T-helper 2 cell treated with Interferon-gamma antibody and Interleukin-4, amounts not matched to agents 5 μg/mL and 100 μg/mL, for 36 hours (primary cell): ENCODE results near the gene EEF2K.

Experiments used
- DNase-seq: peaks from one replicate; pipeline ENCODE4 v3.0.0; 2021; ENCODE audit warnings: low spot score
- H3K27ac Mint-ChIP-seq: one replicate; pipeline ENCODE4 v1.8.0; 2021; ENCODE audit warnings: mild to moderate bottlenecking, mixed read lengths
- H3K27me3 Mint-ChIP-seq: one replicate; pipeline ENCODE4 v1.8.0; 2021; ENCODE audit warnings: low read depth, mixed read lengths
- H3K36me3 Mint-ChIP-seq: one replicate; pipeline ENCODE4 v1.8.0; 2021; ENCODE audit warnings: low read depth, mixed read lengths
- H3K4me1 Mint-ChIP-seq: one replicate; pipeline ENCODE4 v1.8.0; 2021; ENCODE audit warnings: low read depth, mixed read lengths
- H3K4me3 Mint-ChIP-seq: one replicate; pipeline ENCODE4 v1.8.0; 2022; ENCODE audit warnings: mild to moderate bottlenecking, moderate library complexity, mixed read lengths
- H3K9me3 Mint-ChIP-seq: one replicate; pipeline ENCODE4 v1.8.0; 2021; ENCODE audit warnings: mixed read lengths

EEF2K gene

DNA sequence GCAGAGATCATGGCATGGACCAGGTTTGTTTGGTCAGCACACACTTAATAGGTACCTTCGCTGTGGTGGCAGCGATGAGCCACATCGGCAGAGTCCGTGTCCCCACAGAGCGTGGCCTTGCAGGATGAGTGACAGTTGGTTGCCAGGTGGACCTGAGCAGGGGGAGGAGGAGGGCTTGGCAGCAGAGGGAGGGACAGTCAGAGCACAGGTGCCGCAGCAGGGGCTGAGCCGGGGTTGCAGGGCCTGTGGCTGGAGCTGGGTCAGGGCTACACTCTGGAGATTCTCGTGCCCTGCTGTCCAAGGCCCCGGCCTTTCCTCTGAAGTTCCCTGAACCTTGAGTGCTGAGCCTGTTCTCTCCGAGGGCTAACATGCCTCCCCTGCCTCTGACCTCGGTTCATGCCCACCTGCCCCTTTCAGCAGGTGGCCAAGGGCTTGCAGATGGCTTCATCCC lies 116.0 kb downstream of the EEF2K start:
- Mint-ChIP-seq H3K9me3 (no peaks in the 10 kb centered on the region), H3K4me1 (peaks cover 8% of the 10 kb centered on the region), H3K27me3 (no peaks in the 10 kb centered on the region), H3K27ac (no peak overlapping the region), H3K36me3 (peaks cover 31% of the 10 kb centered on the region), H3K4me3 (no peak overlapping the region)
- DNase-seq: no peak

DNA sequence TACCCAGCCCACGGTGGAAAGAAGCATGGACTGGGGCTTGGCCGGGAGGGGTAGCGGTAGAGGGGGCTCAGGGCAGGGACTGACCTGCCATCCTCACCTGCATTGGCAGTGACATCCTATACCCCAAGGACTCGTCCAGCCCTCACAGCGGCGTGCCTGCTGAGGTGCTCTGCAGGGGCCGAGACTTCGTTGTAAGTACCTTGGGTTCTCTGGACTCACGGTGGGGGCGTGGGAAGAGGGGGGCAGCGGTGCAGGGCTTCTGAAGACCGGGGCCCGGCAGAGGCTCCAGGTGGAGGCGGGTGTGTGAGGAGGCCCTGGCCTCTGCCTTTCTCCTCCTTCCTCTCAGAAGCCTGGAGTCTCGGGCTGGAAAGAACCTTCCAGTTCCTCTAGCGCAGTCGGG lies 116.7 kb downstream of the EEF2K start:
- peaks cover 28% of the 10 kb centered on the region for H3K36me3 Mint-ChIP-seq
- DNase-seq: no peak
- H3K4me1 Mint-ChIP-seq: peaks cover 8% of the 10 kb centered on the region
- H3K27me3 Mint-ChIP-seq: no peaks in the 10 kb centered on the region
- H3K27ac Mint-ChIP-seq: no peak overlapping the region
- H3K4me3 Mint-ChIP-seq: no peak overlapping the region
- no peaks in the 10 kb centered on the region for H3K9me3 Mint-ChIP-seq

DNA sequence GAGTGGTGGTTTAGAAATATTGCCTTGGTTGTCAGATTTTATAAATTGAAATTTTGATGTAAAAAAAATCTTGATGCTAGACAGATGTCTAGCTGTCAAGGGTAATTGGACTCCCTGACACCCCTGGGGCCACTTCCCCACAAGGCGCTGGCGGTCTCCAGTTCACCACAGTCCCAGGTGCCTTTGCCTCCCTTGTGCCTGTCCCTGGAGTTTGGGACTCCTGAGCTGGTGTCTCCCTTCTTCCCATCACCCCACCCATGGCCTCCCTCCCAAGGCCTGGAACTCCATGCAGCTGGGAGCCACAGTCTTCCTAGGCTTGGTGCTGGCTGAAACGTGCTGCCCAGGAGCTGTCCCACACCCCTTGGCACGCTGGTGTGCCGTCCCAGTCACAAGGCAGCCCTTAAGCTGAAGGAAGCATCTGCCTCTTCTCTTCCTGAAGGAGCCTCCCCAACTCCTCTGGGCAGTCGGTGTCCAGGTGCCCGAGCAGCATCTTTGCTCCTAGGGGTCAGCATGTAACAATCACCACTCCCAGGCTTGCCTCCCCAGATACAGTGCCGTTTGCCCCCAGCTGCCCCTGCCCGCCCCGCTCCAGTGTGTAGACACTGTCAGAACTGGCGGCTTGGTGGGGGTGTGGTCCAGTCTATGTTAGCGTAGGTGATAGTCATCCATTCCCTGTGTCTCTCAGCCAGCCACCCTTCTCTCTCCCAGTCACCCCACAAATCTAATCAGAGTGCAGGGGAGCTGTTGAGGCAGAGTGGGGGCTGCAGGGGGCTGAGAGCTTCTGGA lies 117.3 kb downstream of the EEF2K start:
- Mint-ChIP-seq H3K4me3 (no peak overlapping the region), H3K9me3 (no peaks in the 10 kb centered on the region), H3K27me3 (no peaks in the 10 kb centered on the region), H3K36me3 (peaks cover 30% of the 10 kb centered on the region), H3K27ac (no peak overlapping the region), H3K4me1 (peaks cover 8% of the 10 kb centered on the region)
- no peak for DNase-seq

DNA sequence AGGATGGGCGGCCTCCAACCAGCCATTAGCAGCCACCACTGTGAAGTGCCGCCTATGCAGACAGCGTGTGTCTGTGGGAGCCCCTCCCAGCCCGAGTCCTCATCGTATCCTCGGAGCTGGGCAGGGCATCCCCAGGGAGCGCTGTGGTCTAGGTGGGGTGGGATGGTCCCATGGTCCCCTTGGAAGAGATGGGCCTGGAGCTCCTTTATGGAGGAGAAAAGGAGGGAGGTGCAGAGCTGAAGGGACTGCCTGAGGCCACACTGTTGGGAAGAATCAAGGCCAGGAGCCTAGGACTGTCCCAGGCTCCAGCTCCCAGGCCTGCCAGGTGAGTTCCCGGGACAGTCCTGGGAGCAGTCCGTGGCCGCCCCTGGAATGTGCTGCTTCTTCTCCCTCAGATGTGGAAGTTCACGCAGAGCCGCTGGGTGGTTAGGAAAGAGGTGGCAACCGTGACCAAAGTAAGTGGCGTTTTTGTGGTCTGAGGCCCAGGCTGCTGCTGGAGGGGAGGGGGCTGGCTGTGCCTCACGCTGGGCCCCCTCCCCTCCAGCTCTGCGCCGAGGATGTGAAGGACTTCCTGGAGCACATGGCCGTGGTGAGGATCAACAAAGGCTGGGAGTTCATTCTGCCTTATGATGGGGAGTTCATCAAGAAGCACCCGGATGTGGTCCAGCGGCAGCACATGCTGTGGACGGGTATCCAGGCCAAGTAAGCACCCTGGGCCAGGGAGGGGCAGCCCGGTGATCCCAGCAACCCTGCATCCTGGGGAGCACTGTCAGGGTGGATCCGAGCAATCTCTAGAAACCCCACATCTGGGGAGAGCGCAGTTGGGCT lies 118.1 kb downstream of the EEF2K start:
- H3K36me3 Mint-ChIP-seq: peaks cover 31% of the 10 kb centered on the region
- no peaks in the 10 kb centered on the region for H3K9me3 Mint-ChIP-seq
- no peak overlapping the region for H3K4me3 Mint-ChIP-seq
- H3K4me1 Mint-ChIP-seq: peaks cover 8% of the 10 kb centered on the region
- DNase-seq: no peak
- H3K27me3 Mint-ChIP-seq: no peaks in the 10 kb centered on the region
- H3K27ac Mint-ChIP-seq: no peak overlapping the region

DNA sequence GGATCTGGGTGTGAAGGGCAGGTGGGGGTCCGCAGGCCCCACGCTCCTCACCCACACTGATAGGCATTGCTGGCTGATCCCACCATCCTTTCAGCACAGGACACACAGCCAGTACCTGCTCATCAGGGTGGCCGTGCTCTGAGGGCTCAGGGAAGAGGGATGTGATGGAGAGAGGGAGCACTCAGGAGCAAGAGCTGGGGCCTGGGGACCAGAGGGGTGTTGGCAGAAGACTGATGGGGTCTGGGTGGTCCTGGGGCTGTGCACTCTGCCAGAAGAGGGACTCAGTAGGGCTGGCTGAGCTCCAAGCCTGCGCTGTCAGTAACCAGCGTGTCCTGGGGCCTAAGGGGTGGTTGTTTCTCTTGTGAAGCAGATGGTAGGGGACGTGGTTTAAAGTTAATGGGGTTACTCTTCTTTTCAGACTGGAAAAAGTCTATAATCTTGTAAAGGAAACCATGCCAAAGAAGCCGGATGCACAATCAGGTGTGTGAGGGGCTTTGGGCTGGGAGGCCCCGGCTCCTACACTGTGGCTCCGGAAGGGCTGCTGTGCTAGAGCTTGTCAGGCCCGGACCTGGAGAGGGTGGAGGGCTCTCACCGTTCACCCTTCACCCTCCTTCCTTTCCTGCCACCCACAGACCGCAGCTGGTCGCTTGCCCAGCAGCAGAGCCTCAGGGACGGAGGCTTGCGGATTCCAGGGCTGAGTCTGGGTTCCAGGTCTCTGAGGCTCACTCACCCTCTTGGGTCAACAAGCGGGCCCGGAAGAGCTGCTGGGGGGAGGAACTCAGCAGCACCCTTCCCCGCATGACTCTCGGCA lies 118.9 kb downstream of the EEF2K start:
- H3K4me3 Mint-ChIP-seq: no peak overlapping the region
- peaks cover 8% of the 10 kb centered on the region for H3K4me1 Mint-ChIP-seq
- no peaks in the 10 kb centered on the region for H3K27me3 Mint-ChIP-seq
- DNase-seq: no peak
- H3K9me3 Mint-ChIP-seq: no peaks in the 10 kb centered on the region
- peaks cover 30% of the 10 kb centered on the region for H3K36me3 Mint-ChIP-seq
- H3K27ac Mint-ChIP-seq: no peak overlapping the region

DNA sequence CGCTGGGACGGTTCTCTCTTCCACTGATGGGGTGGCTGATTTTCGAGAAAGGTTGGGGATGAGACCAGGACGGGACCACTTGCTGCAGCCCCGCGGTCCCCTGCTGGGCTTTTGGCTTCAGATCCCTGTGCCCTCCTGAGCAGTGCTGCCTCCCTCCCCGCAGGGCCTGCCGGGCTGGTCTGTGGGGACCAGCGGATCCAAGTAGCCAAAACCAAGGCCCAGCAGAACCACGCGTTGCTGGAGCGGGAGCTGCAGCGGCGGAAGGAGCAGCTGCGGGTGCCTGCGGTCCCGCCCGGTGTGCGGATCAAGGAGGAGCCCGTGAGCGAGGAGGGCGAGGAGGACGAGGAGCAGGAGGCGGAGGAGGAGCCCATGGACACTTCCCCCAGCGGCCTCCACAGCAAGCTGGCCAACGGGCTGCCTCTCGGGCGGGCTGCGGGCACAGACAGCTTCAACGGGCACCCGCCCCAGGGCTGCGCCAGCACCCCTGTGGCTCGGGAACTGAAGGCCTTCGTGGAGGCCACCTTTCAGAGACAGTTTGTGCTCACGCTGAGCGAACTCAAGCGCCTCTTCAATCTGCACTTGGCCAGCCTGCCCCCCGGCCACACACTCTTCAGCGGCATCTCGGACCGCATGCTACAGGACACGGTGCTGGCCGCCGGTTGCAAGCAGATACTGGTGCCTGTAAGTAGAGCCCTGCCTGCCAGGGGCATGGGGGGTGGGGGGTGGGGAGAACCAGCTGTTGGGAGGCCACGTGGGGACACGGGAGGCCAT lies 119.7 kb downstream of the EEF2K start:
- Mint-ChIP-seq H3K27ac (no peak overlapping the region), H3K36me3 (peaks cover 32% of the 10 kb centered on the region), H3K4me3 (no peak overlapping the region), H3K27me3 (no peaks in the 10 kb centered on the region), H3K4me1 (peaks cover 6% of the 10 kb centered on the region), H3K9me3 (no peaks in the 10 kb centered on the region)
- DNase-seq: no peak

DNA sequence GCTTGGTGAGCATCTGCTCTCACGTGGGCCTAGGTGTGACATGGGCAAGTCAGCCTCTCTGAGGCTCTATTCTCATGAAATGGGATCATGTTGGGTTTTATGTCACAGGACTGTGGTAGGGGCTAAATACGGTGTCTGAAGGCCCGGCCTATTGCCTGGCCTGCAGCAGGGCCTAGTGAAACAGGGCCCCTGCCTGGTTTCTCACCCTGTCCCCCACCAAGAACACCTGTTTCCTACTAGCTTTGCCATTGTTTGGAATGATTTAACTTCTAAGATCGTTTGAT lies 120.2 kb downstream of the EEF2K start:
- Mint-ChIP-seq H3K27ac (no peak overlapping the region), H3K27me3 (no peaks in the 10 kb centered on the region), H3K9me3 (no peaks in the 10 kb centered on the region), H3K4me1 (peaks cover 3% of the 10 kb centered on the region), H3K4me3 (no peak overlapping the region), H3K36me3 (peaks cover 28% of the 10 kb centered on the region)
- no peak for DNase-seq

DNA sequence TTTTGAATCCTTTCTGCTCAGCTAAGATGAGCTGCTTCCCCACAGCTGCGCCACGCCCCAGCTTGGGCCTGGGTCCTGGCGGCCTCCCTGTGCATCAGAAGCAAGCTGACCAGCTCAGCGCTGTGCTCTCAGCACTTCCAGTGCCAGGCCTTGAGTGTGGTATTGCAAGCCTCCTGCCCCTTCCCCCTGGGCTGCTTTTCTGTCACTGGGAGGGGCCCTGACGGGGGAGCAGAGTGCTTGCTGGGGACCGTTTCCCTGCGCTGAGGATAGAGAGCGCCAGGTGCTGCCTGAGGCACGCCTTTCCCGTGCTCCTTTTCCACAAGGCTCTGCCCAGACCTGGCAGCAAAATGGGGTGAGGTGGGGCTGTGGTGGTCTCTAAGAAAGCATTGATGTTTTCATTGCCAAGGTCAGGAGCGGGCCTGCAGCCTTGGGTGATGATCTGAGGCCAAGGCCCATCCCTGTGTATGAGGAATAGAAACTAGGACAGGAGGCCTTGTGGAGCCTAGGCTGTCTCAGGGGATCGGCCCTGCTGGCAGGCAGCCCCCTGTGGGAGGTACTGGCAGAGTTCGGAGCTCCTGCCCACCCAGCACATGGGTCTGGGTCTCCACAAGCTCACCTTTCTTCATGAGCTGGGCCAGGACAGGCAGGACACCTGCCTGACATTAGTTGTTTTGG lies 120.8 kb downstream of the EEF2K start:
- Mint-ChIP-seq H3K4me3 (no peak overlapping the region), H3K9me3 (no peaks in the 10 kb centered on the region), H3K27ac (no peak overlapping the region), H3K27me3 (no peaks in the 10 kb centered on the region), H3K4me1 (peaks cover 2% of the 10 kb centered on the region), H3K36me3 (peaks cover 33% of the 10 kb centered on the region)
- no peak for DNase-seq

DNA sequence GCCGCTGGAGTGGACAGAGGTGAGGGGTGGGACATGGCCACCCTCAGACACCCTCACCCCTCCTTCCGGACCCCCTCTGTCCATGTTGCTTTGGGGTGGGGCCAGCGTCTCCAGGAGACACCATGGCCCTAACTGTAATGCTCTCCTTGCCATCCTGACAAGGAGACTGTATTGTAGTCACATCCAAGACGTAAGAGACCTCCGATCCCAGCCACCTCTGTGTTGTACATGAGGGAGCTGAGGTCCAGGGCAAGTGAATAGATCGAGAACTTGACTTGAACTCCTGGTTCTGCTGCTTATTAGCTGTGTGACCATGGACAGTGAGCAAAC lies 121.3 kb downstream of the EEF2K start:
- no peak overlapping the region for H3K4me3 Mint-ChIP-seq

DNA sequence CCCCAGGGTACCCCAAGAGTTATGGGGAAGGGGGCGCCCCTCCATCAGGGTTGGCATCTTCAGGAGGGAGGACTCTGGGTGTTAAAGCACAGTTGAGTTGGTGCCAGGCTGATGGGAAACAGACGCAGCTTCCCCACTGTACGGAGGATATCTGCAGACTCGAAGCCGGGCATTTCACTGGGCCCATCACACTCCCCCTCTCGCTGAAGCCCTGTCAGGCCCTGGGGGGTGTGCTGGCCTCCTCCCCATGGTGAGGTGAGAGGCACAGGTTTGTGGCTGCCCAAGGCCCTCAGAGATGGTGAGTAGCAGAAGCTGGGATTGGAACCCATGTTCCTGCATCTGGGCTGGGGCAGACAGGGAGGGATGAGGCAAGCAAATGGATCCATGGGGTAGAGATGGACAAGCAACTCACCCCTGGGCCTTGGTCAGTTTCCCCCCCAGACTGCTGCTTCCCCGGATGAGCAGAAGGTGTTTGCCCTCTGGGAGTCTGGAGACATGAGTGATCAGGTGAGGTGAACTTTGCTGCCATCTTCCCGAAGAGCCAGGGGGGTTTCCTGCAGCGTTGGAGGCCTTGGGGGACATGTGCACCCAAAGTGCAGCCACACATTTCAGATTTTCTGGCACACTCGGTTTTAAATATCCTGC lies 122.1 kb downstream of the EEF2K start:
- Mint-ChIP-seq H3K4me3 (no peak overlapping the region), H3K9me3 (no peaks in the 10 kb centered on the region), H3K36me3 (peaks cover 40% of the 10 kb centered on the region), H3K27ac (no peak overlapping the region), H3K27me3 (no peaks in the 10 kb centered on the region), H3K4me1 (peaks cover 2% of the 10 kb centered on the region)
- DNase-seq: no peak

More for the DNA sequence above, 121.3 kb downstream of the EEF2K start:
- no peaks in the 10 kb centered on the region for H3K9me3 Mint-ChIP-seq
- peaks cover 37% of the 10 kb centered on the region for H3K36me3 Mint-ChIP-seq
- no peaks in the 10 kb centered on the region for H3K27me3 Mint-ChIP-seq
- DNase-seq: no peak
- H3K4me1 Mint-ChIP-seq: peaks cover 2% of the 10 kb centered on the region
- H3K27ac Mint-ChIP-seq: no peak overlapping the region

DNA sequence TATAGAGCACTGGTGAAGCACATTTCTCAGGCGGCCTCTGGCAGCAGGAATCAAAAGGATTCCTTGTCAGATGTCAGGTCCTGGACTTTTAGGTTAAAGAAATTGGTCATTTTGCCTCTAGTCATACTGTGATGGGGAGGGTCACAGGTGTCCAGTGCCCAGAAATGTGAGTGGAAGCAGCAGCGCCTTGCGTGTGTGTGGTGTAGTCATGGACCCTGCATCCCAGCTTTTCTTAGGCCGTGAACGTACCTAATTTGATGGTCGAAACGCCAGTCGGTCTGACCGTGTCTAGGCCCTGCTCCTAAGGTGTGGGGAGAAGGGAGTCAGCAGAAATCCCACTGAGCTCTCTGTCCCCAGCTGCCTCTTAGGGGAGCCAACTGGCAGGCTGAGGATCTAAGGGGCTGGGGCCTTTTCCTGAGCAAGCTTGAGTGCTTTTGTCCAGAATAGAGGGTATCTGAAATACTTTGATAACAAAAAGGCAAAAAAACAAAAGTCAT lies 123.2 kb downstream of the EEF2K start:
- peaks cover 2% of the 10 kb centered on the region for H3K4me1 Mint-ChIP-seq
- H3K4me3 Mint-ChIP-seq: no peak overlapping the region
- no peaks in the 10 kb centered on the region for H3K9me3 Mint-ChIP-seq
- no peaks in the 10 kb centered on the region for H3K27me3 Mint-ChIP-seq
- H3K27ac Mint-ChIP-seq: no peak overlapping the region
- peaks cover 47% of the 10 kb centered on the region for H3K36me3 Mint-ChIP-seq
- DNase-seq: no peak

DNA sequence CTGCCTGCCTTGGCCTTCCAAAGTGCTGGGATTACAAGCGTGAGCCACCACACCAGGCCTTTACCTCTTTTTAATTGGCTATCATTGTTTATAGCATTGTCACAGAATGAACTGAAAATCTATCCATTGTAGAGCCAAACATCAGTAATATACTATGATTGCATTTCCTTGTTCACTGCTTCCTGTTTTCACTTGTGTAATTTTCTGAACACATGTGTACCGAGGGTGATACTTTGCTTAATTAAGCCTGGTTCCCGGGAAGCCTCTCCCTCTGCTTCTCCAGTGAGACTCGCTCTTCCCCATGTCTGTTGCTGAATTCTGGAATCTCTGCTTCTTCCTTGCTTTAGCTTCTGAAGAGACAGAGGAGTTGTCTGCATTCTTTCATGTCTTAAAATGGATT lies 124.2 kb downstream of the EEF2K start:
- H3K27ac Mint-ChIP-seq: peak overlapping the region; percentile 49
- no peaks in the 10 kb centered on the region for H3K27me3 Mint-ChIP-seq
- peaks cover 2% of the 10 kb centered on the region for H3K4me1 Mint-ChIP-seq
- H3K9me3 Mint-ChIP-seq: no peaks in the 10 kb centered on the region
- DNase-seq: no peak
- H3K4me3 Mint-ChIP-seq: no peak overlapping the region
- H3K36me3 Mint-ChIP-seq: peaks cover 54% of the 10 kb centered on the region
